Measurements from ENCODE around the gene SHH.

The SHH gene

GRCh38 chr7:155790666-155791065 is 21.6 kb downstream of the SHH start:
- no peak for DNase-seq

- no peak for DNase-seq
Observed at GRCh38 chr7:155789001-155789725, 23.1 kb downstream of the SHH start.

- no peak for DNase-seq
Observed at GRCh38 chr7:155788616-155789000, 23.7 kb downstream of the SHH start.

GRCh38 chr7:155787171-155787851 is 25.0 kb downstream of the SHH start:
- DNase-seq, result no peak

GRCh38 chr7:155786491-155786890 is 25.8 kb downstream of the SHH start:
- DNase-seq, result no peak

GRCh38 chr7:155785536-155785935 is 26.7 kb downstream of the SHH start:
- no peak for DNase-seq

- no peak for DNase-seq
Observed at GRCh38 chr7:155782466-155782865, 29.8 kb downstream of the SHH start.

- no peak for DNase-seq
Observed at GRCh38 chr7:155781433-155781832, 30.8 kb downstream of the SHH start.

- DNase-seq, result no peak
Observed at GRCh38 chr7:155780884-155781283, 31.4 kb downstream of the SHH start.

GRCh38 chr7:155778349-155778748 is 33.9 kb downstream of the SHH start:
- no peak for DNase-seq

GRCh38 chr7:155776606-155777005 is 35.7 kb downstream of the SHH start:
- DNase-seq, result no peak

GRCh38 chr7:155775691-155776090 is 36.6 kb downstream of the SHH start:
- DNase-seq, result no peak

GRCh38 chr7:155774947-155775346 is 37.3 kb downstream of the SHH start:
- no peak for DNase-seq

GRCh38 chr7:155773531-155773930 is 38.7 kb downstream of the SHH start:
- no peak for DNase-seq

GRCh38 chr7:155770241-155770640 is 42.0 kb downstream of the SHH start:
- no peak for DNase-seq

- DNase-seq, result no peak
Observed at GRCh38 chr7:155769701-155770100, 42.6 kb downstream of the SHH start.

GRCh38 chr7:155766966-155767916 is 45.0 kb downstream of the SHH start:
- DNase-seq, result no peak

- DNase-seq, result no peak
Observed at GRCh38 chr7:155766386-155766785, 45.9 kb downstream of the SHH start.

- DNase-seq, result no peak
Observed at GRCh38 chr7:155765458-155765857, 46.8 kb downstream of the SHH start.

GRCh38 chr7:155764438-155764793 is 47.8 kb downstream of the SHH start:
- peak; percentile 14 for DNase-seq

GRCh38 chr7:155763691-155764437 is 48.4 kb downstream of the SHH start:
- DNase-seq, result peak; percentile 52

- DNase-seq, result no peak
Observed at GRCh38 chr7:155763122-155763521, 49.1 kb downstream of the SHH start.

GRCh38 chr7:155762655-155763054 is 49.6 kb downstream of the SHH start:
- DNase-seq, result no peak
